Stimulated activated CD4-positive, alpha-beta T cell treated with anti-CD3 and anti-CD28 coated beads, Interleukin-15, amount 100 ng/mL, for 24 hours (primary cell): ENCODE measurements around the gene MEGF9.
A peak's percentile ranks its signal among the peaks of the same experiment; 100 is the strongest.
"Not testable (repeated sequence)": the region's sequence is repeated elsewhere in the genome, so short reads cannot be mapped to it uniquely, and the experiment has no call there.

ENCODE experiments used
- DNase-seq: peaks from one replicate; pipeline ENCODE4 v3.0.0-alpha.2; 2020

The MEGF9 gene

DNA sequence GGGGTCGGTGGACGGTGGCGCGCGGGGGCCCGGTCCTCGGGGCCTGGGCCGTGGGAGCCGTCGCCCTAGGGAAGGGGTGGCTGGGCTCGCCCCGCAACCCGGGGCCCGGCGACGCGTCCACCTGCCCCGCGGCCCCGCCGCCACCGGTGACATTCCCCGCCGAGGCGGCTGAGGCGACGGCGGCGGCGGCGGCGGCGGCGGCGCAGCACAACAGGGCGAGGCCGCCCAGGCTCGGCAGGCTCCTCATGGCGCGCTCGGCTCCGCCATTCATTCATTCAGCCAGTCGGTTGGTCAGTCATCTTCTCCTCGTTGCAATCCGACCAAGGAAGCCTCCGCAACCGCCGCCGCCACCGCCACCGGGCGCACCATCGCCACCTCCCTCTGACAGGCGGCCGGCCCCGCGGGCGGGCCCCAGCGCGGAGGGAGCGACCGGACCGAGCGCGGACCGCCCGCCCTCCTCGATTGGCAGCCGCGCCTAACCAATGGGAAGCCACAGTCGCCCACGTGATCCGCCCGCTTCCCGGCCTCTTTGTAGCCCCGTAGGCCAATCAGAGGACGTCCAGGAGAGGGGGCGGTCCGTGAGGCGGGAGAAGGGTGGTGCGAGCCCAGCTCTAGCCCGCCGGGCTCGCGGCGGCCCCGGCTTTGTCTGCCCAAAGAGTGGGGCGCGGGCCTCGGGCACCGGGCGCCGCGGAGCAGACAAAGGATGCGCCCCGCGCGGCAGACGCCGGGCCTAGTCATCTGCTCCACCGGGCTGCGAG lies at the start of gene MEGF9:
Gene MEGF9 (minus strand): TSS at position 383 of the 758 bp plus-strand sequence. CDS start 112 bp downstream, at position 271.
- peak; percentile 99 for DNase-seq

DNA sequence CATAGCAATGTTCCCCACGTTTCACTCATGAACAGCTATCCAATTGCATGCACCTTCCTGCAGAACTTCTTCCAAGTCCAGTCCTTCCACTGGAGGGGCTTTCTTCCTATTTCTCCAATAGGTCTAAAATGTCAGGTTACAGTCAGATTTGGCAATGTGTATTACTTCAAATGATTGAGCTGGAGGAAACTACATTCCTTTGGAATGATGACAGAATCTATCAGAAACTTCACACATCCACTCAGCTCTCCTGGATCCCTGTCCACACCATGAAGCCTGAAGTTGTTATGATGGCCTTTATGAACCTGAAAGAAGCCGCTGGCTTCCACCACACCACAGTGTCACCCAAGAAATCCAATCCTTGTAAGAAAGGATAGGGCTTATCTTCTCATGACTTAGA lies 46.7 kb upstream of the MEGF9 start:
- DNase-seq = no peak

DNA sequence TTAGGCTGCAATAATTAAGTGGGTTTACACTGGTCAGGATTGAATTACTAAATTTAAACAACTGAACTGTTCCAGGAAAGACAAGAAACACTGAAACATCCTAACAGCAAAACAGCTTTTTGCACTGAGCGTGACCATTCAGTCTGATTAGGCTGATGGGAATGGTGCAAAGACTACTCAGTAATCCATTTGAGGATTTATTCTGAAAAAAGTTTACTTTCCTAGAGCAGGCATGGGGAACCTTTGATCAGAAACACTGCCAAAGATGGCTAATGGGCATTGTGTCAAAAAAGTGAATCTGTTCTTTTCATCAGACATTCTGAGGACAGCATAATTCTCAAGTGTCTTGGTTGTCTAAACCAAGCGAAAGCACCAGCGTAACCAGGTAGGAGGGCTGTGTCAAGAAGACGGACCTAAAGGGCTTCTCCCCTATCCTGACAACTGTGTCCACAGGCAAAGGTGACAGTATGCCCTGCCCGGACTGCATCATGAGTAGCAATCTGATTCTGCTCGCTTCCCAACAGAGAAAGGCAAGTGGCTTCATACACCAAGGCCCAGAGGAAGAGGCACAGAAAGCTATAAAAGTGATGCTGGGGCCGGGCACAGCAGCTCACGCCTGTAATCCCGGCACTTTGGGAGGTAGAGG lies 45.6 kb upstream of the MEGF9 start:
- no peak for DNase-seq

DNA sequence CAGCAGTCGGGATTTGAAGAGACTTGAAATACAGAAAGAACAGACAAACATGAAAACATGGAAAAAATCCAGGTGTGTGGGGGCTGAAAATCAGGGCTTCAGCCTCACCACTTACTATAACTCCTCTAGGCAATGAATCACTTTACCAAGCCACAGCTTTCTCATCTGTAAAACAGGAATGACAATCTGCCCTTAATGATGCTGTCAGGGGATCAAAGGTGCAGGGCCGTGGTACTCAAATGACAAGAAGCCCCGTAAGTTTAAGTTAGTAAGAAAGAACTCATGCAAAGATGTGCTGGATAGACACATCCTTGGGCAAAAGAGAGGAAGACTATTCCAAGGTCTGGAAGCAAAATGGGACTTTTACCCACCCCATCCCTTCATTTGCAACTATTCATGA lies 44.3 kb upstream of the MEGF9 start:
- no peak for DNase-seq

DNA sequence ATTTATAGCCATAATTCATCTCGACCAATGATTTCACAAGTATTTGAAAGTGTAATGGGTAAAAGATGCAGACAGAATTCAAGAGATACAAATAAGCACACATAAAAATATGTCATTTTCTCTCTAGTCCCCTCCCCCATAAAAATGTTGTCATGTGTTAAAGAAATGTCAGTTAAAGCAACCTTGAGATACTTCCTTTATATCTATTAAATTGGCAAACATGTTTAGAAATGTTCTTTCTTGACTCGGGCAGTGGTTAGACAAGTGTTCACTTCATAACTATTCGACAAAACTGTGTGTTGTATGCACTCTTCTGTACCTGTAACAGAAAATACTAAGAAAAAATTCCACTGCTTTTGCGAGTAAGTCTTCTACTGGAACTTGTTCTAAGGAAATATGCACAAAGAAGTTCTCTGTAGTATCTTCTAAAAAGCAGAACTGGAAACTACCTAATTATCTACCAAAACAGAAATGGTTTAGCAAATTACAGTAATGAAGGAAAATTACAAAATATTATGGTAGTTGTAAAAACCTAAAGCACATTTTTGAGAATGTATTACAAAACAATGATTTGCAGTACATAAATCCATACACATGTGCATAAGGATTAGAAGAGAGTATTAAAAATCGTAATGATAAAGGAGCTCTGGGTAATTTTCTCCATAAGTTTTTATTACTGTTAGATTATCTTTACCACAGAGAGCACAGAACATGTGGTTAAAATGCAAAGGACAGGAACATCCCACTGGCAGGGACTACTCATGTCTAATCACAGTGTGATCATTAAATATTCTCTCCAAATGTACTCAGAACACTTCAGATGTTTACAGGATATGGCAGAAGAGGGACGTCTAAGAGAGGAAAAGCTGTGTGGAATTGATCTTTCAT lies 43.0 kb upstream of the MEGF9 start:
- DNase-seq = no peak

DNA sequence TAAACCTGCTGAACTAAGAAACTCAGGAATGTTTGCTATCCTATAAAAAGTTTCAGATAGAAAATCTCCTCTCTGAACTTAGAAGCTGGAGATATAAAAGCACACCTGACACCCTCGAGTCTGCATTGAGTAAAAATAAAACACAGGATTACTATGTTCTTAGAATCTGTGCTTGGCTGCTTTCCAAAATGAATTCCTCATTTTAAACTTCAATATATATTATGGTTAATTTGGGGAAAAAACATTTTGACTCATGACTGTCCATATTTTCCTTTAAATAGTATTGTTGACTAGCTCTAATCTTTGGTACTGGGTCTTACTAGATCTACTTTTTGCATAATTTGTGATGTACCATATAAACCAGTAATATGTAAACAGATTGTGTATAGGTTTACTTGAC lies 42.3 kb upstream of the MEGF9 start:
- no peak for DNase-seq

DNA sequence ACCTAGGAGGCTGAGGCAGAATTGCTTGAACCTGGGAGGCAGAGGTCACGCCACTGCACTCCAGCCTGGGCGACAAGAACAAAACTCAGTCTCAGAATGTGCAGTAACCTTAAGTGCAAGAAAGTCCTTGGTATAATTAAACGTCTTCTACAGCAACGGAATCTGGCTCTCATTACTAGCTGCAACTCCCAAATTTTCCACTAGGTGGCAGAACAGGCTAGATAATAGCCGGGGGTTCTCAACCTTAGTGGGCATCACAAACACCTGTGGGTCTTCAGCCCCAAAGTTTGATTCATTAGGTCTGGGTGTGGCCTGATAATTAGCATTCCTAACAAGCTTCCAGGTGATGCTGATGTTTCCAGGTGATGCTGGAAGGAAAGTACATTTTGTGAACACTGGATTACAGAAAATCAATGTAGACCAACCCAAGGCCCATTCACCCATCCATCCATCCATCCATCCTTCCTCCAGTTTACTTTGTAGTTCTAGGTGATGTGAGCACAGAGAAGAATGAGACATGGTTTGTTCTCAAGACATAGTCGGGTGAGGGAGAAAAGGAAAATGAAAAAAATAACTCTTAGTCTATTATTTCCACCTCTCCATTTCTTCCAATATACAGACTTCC lies 41.7 kb upstream of the MEGF9 start:
- peak; percentile 66 for DNase-seq

DNA sequence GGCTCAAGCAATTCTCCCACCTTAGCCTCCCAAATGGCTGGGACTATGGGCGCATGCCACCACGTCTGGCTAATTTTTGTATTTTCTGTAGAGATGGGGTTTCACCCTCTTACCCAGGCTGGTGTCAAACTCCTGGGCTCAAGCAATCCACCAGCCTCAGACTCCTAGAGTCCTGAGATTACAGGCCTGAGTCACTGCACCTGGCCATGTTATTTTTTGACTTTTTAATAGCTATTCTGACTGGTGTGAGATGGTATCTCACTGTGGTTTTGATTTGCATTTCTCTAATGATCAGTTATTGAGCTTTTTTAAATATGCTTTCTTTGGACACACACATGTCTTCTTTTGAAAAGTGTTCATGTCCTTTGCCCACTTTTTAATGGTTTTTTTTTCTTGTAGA lies 40.8 kb upstream of the MEGF9 start:
- no peak for DNase-seq

DNA sequence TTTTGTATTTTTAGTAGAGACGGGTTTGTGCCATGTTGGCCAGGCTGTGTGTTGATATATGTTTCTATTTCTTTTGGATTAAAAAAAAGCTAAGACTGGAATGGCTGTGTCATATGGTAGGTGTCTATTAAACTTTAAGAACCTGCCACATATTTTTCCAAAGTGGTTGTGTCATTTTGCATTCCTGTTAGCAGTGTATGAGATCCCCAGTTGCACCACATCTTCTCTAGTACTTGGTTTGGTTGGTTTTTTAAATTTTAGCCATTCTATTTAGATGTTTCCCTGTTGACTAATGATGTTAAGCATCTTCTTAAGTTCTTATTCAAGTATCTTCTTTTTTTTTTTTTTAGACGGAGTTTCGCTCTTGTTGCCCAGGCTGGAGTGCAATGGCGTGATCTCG lies 36.2 kb upstream of the MEGF9 start:
- DNase-seq = no peak

DNA sequence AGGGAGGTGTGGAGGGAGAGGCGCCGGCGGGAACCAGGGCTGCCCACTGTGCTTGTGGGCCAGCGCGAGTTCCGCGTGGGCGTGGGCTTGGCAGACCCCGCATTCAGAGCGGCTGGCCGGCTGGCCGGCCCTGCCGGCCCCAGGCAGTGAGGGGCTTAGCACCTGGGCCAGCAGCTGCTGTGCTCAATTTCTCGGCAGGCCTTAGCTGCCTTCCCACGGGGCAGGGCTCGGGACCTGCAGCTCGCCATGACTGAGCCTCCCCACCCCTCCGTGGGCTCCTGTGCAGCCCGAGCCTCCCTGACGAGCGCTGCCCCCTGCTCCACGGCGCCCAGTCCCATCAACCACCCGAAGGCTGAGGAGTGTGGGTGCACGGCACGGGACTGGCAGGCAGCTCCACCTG lies 32.1 kb upstream of the MEGF9 start:
- DNase-seq = not testable (repeated sequence)

DNA sequence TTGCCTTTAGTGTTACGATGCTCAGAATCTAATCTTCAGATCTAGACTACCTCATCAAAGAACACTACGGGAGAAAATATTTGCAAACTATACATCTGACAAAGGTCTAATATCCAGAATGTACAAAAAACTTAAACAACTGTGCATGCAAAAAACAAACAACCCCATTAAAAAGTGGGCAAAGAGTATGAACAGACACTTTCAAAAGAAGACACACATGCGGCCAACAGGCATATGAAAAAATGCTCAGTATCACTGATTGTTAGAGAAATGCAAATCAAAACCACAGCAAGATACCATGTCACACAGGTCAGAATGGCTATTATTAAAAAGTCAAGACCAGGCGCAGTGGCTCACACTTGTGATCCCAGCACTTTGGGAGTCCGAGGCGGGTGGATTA lies 31.0 kb upstream of the MEGF9 start:
- no peak for DNase-seq

DNA sequence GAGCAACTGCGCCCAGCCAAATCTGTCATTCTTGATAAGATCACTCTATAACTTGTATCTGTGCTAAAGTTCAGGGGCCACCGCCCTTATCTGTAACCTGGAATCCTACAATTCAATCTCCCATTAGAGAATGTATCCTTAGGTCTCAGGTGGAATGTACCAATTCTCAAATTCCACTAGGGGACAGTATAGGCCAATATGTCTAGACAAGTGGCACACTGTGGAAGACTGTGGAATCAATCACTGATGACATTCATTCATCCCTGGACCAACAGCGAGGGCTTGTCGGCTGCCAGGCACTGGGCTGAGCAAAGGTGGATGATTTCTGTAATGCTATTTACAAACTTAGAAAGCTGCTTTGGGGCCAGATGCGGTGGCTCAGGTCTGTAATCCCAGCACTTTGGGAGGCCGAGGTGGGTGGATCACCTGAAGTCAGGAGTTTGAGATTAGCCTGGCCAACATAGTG lies 28.7 kb upstream of the MEGF9 start:
- DNase-seq = no peak

DNA sequence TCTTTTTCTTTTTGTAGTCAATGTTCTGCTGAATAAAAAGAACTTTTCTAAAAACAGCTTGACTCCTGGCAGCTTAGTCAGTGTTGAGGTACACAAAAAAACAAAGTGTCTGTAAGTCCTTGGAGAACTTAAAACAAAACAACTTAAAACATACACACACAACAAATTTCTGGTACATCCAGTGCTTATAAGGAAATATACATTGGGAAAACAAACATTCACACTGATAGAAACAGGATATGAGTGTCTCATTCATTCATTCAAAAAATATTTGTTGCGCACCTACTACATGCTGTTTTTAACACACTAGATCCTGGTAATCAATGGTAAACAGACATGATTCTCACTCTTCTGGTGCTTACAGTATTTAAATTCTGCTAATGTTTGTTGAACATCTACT lies 27.4 kb upstream of the MEGF9 start:
- DNase-seq = no peak

DNA sequence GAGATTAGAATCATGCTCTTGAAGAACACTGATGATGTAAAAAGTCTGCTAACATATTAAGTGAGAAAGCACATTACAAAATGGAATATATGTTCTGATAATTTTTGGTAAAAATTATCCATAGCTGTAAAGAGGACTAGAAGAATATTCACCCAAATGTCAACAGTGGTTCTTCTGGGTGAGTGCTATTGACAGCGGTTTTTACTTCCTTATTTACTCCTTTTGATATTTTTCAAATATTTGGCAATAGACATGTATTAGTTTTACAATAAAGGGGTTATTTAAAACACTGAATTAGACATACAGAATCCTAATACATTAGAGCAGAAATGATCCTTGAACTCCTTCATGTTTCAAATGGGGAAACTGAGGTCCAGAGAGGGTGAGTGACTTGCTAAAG lies 26.9 kb upstream of the MEGF9 start:
- DNase-seq = no peak

DNA sequence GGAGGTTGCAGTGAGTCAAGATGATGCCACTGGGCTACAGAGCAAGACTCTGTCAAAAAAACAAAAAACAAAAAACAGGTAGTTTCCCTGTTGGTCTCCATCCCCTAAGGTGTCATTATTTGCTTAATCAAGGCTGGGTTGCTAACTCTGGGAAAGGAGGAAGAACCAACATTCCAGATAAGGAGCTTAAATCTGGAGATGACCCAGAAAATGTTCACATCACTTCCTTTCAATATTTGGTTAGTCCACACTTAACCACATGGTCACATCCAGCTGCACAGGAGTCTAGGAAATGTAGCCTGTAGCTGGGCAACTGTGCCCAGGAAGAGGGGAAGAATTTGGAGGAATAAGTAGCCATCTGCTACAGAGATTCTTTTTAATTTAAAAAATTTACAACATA lies 25.9 kb upstream of the MEGF9 start:
- DNase-seq = no peak

DNA sequence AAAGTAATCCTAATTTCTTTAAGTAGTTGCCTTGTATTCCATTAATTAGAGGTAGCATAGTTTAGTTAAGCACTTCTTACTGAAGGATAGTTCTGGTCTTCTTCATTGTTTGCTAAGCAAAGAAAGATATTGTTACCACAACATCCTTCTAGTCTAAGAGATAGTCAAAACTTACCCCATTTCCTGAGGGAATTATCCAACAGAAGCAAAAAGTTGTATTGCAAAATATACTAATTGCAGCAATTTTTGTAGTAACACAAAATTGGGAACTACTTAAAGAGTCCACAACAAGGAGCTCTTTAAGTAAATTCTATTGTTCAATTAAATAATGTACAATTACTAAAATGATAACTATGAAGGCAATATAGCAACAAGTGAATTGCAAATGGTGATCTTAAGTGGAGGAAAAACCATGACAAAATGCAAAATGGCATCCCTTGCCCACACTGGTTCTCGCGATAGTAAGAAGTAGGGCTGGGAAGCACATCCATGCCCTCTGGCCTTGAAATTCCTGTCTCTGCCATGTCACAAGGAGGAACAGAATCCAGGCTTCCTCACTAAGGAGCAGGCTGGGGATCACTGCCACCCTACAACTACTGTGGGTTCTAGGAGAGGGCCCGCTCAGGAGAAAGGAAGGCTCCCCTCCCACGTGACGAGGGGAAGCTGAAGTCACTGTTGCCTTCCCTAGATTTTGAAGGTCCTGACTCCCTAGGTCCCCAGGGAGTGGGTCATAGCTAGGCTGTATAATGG lies 23.3 kb upstream of the MEGF9 start:
- DNase-seq = no peak

DNA sequence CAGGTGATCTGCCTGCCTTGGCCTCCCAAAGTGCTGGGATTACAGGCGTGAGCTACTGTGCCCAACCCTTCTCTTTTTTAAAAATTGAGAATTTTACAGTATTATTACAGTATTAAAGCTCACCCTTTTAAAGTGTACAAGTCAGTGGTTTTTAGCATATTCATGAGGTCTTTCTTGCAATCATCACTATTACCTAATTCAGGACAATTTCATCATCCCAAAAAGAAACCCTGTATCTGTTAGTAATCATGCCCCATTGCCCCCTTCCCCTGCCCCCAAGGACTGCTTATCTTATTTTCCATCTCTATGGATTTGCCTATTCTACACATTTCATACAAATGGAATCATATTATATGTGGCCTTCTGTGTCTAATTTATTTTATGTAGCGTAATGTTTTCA lies 22.6 kb upstream of the MEGF9 start:
- DNase-seq = no peak

DNA sequence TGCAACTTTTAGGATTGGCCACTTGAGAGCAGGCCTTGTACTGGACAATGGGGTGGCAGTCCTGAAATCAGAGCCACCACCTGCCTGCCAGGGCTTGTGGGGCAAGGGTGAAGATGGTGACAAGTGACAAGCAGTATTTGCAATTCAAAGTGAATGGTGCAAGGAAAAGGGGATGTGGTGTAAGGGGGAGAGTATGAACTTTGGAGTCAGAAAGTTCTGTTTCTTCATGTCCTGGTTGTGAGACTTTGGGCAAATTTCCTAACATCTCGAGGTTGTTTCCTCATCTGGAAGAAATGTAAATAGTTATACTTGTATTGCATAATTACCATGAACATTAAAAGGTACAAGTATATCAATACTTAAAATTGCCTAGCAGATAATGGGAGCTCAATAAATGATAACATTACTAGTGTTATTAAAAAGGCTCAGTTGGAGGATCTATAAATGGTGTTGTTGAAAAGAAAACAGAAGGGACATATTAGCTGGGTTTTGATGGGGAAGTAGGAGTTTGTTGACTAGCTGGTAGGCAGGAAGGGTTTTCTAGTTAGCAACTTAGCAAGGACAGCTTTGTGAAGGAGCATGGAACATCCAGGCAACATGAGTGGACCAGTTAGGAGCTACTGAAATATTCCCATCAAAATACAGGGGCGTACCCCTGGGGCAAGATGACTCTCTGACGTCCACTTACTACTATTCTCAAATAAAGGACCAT lies 21.3 kb upstream of the MEGF9 start:
- no peak for DNase-seq

DNA sequence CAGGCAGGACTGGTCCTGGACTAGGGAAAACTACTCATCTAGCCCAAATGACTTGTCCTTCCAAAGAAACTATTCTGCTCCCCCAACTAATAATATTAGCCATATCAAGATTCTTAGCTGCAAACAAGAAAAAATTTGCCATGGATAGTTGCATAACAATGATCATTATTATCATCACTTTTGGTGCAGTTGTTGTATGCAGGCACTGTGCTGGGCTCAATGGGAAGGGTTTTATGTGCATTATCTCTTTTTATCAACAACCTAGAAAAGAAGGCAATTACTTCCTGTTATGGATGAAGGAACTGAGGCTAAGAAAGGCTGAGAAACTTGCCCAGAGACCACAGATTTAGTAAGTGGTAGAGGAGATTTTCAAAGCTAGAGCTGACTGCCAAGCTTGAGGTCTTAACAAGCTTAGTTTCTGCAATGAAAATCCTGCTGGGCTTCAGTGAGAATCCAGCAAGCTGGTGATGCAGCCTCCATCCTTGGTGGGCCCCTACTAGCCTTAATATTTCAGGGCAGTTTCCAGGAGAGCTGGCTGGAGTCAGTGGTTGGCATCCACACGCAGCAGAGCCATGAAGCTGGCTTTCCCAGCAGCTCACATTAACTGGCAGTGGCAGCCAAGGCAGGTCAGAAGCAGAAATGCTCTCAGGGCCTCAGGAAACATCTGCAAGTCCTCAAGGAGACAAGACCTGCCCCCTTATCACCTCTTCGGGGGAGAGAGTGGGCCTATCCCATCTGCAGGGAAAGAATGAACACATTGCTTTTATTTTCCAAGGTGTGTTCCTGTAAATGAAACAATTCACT lies 20.5 kb upstream of the MEGF9 start:
- DNase-seq = no peak

DNA sequence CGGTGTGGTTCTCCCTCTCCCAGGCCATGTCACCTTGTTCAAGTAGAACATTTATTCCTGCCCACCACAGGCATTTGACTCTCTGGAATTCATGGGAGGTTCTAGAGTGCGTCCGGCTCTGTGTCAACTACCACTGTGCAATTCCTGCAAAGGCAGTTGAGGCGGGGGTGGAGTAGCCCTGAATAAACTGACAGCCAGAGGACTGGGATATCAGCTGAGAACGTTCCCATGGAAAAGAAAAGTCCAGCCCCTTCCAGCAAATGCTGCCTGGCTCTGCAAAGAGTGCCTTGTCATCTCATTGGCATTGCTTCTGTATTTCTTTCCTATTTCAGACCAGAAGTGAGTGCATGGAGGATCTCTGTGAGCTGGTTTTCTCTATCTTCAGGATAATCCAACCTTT lies 18.9 kb upstream of the MEGF9 start:
- DNase-seq = no peak
